Effector memory CD4-positive, alpha-beta T cell (primary cell): Measurements from ENCODE around the gene RAD51B.
"Not testable (repeated sequence)": the region's sequence is repeated elsewhere in the genome, so short reads cannot be mapped to it uniquely, and the experiment has no call there.

Experiments
- DNase-seq, 3 donors: peaks; one replicate each; pipeline ENCODE4 v3.0.0-alpha.2; 2020
- H3K27ac ChIP-seq: 2 replicates; pipeline ENCODE4 v1.7.0; 2013; ENCODE audit warnings: mild to moderate bottlenecking, low read length, moderate library complexity; ENCODE audit not compliant: insufficient read depth, poor library complexity, severe bottlenecking
- H3K27me3 ChIP-seq: replicated peaks from 2 replicates; pipeline ENCODE4 v1.7.0; 2013; ENCODE audit warnings: mild to moderate bottlenecking, low read length; ENCODE audit not compliant: insufficient read depth, control insufficient read depth, poor library complexity, severe bottlenecking
- H3K36me3 ChIP-seq: 2 replicates; pipeline ENCODE4 v1.7.0; 2013; ENCODE audit warnings: mild to moderate bottlenecking, low read length, moderate library complexity; ENCODE audit not compliant: control insufficient read depth, insufficient read depth
- H3K4me1 ChIP-seq: 2 replicates; pipeline ENCODE4 v1.7.0; 2013; ENCODE audit warnings: low read length, mild to moderate bottlenecking; ENCODE audit not compliant: control insufficient read depth, insufficient read depth, poor library complexity, severe bottlenecking
- H3K4me3 ChIP-seq: 2 replicates; pipeline ENCODE4 v1.7.0; 2013; ENCODE audit warnings: low read length, low read depth, mild to moderate bottlenecking; ENCODE audit not compliant: insufficient read depth, poor library complexity, severe bottlenecking
- H3K9me3 ChIP-seq: 2 replicates; pipeline ENCODE4 v1.7.0; 2013; ENCODE audit warnings: mild to moderate bottlenecking, low read length, moderate library complexity; ENCODE audit not compliant: control insufficient read depth

The RAD51B gene

DNA sequence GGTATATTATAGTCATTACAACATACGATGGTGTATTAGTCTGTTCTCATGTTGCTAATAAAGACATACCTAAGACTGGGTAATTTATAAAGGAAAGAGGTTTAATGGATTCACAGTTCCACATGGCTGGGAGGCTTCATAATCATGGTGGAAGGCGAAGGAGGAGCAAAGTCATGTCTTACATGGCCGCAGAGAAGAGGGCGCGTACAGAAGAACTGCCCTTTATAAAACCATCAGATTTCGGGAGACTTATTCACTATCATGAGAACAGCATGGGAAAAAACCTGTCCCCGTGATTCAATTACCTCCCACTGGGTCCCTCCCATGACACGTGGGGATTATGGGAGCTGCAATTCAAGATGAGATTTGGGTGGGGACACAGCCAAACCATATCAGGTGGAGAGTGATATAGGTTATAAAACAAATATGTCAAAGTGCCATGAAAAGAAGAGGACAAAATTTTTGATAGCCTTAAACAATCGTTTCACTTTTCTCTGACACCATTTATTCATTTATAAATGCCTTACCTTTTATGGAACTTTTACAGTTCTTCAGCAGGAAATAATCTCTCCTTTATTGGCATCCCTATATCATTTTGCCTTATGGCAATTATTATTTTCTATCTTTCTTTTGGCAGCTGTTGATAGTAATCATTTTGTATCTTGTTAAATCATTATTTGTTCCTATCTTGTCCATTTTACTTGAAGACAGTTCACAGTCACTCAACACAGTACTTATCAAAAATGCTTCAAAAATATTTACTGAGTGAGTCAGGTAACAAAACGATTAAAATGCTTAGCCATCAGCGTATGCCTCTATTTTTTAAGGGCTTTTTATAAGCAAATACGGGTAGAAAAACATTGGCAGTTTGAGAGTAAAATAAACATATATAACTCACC is 196.0 kb downstream of the RAD51B start:
- H3K4me3 ChIP-seq, result no peak overlapping the region
- H3K9me3 ChIP-seq, result no peaks in the 10 kb centered on the region
- H3K27ac ChIP-seq, result no peak overlapping the region
- no peaks in the 10 kb centered on the region for H3K4me1 ChIP-seq
- DNase-seq, result no peak
- no peaks in the 10 kb centered on the region for H3K36me3 ChIP-seq
- no peaks in the 10 kb centered on the region for H3K27me3 ChIP-seq

DNA sequence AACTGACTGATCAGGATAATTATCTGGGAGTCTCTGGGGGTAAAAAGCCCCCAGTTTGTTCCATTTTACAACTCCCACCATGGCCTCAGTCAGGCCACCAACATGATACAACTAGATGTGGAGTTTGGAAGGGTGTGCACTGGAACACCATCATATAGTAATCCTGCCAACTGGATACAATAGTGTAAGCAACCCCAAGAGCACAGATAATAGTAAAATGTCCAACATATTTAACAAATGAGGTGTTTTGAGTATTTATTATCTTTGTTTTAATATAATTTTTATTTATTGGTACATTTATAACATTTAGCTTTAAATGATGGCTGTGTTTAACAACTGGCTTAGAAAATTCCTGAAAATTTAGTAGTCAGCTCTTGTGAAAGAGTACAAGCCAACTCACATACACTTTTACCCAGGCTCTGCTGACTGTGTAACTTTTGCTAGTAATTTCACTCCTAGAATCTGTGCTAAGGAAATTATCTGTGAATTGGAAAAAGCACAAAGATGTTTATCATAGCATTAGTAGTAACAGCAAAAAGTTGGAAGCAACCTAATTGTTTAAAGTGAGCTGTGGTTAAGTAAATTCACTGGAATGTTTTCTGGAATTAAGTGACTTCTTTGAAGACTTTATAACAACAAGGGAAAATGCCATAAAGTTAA is 196.8 kb downstream of the RAD51B start:
- H3K36me3 ChIP-seq, result no peaks in the 10 kb centered on the region
- no peak overlapping the region for H3K27ac ChIP-seq
- DNase-seq, result no peak
- no peaks in the 10 kb centered on the region for H3K27me3 ChIP-seq
- H3K4me3 ChIP-seq, result no peak overlapping the region
- no peaks in the 10 kb centered on the region for H3K9me3 ChIP-seq
- no peaks in the 10 kb centered on the region for H3K4me1 ChIP-seq

DNA sequence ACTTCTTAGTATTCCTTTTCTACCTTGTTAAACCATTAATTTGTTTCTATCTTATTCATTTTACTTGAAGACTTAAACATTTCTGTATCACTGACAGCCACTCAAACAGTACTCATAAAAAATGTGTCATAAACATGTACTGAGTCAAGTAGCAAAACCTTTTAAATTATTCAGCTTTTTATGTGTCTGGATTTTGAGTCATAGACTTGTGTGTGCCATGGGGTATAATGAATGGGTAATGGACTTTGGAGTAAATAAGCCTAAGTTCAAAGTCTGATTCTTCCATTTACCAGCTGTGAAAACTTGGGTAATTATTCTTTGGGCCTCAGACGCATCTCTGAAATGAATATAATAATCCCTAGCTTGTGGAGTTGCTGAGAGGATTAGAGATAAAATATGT is 199.0 kb downstream of the RAD51B start:
- no peak for DNase-seq
- Histone ChIP-seq H3K27me3 (no peaks in the 10 kb centered on the region), H3K27ac (no peak overlapping the region), H3K4me3 (no peak overlapping the region), H3K4me1 (no peaks in the 10 kb centered on the region), H3K9me3 (no peaks in the 10 kb centered on the region), H3K36me3 (no peaks in the 10 kb centered on the region)

GRCh38 chr14:68020493-68020892 is 200.9 kb downstream of the RAD51B start:
- no peak overlapping the region for H3K4me3 ChIP-seq
- no peak for DNase-seq
- H3K36me3 ChIP-seq, result no peaks in the 10 kb centered on the region
- no peaks in the 10 kb centered on the region for H3K4me1 ChIP-seq
- no peaks in the 10 kb centered on the region for H3K9me3 ChIP-seq
- no peak overlapping the region for H3K27ac ChIP-seq
- no peaks in the 10 kb centered on the region for H3K27me3 ChIP-seq

- Histone ChIP-seq H3K36me3 (no peaks in the 10 kb centered on the region), H3K4me1 (no peaks in the 10 kb centered on the region), H3K4me3 (no peak overlapping the region), H3K27ac (no peak overlapping the region), H3K9me3 (no peaks in the 10 kb centered on the region), H3K27me3 (no peaks in the 10 kb centered on the region)
- no peak for DNase-seq
Measured at GRCh38 chr14:68020999-68021663, 201.6 kb downstream of the RAD51B start.

DNA sequence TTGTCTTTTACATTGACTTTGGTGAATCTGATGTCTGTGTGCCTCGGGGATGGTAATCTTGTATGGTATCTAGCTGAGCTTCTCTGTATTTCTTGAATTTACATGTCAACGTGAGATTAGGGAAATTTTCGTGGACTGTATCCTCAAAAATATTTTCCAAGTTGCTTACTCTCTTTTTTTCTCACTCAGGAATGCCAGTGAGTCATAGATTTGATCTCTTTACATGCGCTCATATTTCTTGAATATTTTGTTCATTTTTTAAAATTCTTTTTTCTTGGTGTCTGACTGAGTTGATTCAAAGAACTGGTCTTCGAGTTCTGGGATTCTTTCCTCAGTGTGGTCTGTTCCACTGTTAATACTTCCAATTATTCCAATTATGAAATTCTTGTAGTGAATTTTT is 207.7 kb downstream of the RAD51B start:
- H3K9me3 ChIP-seq, result no peaks in the 10 kb centered on the region
- no peaks in the 10 kb centered on the region for H3K27me3 ChIP-seq
- no peaks in the 10 kb centered on the region for H3K36me3 ChIP-seq
- DNase-seq, result no peak
- H3K4me3 ChIP-seq, result no peak overlapping the region
- no peak overlapping the region for H3K27ac ChIP-seq
- H3K4me1 ChIP-seq, result no peaks in the 10 kb centered on the region

DNA sequence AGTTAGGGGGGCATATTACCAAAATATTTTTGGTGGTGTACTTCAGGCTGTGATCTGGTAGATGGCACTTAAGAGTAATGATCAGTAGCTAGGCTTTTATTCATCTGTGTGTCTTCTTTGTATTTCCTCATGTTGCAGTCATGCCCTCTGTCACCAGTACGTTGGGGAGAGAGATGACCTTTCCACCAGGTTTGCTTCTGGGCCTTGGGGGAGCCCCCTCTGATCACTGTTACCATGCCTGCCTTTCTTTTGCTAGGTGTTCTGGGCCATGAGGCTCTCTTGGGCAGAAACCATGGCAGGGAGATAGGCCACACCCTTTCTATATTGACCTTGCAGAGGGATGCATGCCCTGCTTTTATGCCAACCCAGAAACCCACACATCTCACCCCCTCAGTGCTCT is 208.5 kb downstream of the RAD51B start:
- H3K4me1 ChIP-seq, result no peaks in the 10 kb centered on the region
- H3K4me3 ChIP-seq, result no peak overlapping the region
- H3K36me3 ChIP-seq, result no peaks in the 10 kb centered on the region
- no peaks in the 10 kb centered on the region for H3K9me3 ChIP-seq
- no peaks in the 10 kb centered on the region for H3K27me3 ChIP-seq
- no peak overlapping the region for H3K27ac ChIP-seq
- no peak for DNase-seq

- H3K27me3 ChIP-seq, DNase-seq, H3K4me3 ChIP-seq, H3K4me1 ChIP-seq, H3K36me3 ChIP-seq, H3K9me3 ChIP-seq, H3K27ac ChIP-seq: not testable (repeated sequence)
Measured at GRCh38 chr14:68031011-68031410, 211.4 kb downstream of the RAD51B start.

GRCh38 chr14:68032154-68032553 is 212.6 kb downstream of the RAD51B start:
- H3K27ac ChIP-seq, result no peak overlapping the region
- H3K36me3 ChIP-seq, result no peaks in the 10 kb centered on the region
- no peaks in the 10 kb centered on the region for H3K9me3 ChIP-seq
- H3K4me1 ChIP-seq, result no peaks in the 10 kb centered on the region
- no peak for DNase-seq
- no peaks in the 10 kb centered on the region for H3K27me3 ChIP-seq
- H3K4me3 ChIP-seq, result no peak overlapping the region
